Effector CD8-positive, alpha-beta T cell (primary cell): ENCODE results near the gene PRKAG1.
A peak's percentile ranks its signal among the peaks of the same experiment; 100 is the strongest.
"Not testable (repeated sequence)": the region's sequence is repeated elsewhere in the genome, so short reads cannot be mapped to it uniquely, and the experiment has no call there.

Experiments
- DNase-seq: peaks from one replicate; lab custom pipeline; 2025; lab: John Stamatoyannopoulos, UW
- total RNA-seq, 4 experiments: gene quantifications; one replicate each; lab custom pipeline; 2026; lab: John Stamatoyannopoulos, UW

Gene PRKAG1
- total RNA-seq = 5.3 to 8.7 (median 6.0) reads per million in 4 experiments

DNA sequence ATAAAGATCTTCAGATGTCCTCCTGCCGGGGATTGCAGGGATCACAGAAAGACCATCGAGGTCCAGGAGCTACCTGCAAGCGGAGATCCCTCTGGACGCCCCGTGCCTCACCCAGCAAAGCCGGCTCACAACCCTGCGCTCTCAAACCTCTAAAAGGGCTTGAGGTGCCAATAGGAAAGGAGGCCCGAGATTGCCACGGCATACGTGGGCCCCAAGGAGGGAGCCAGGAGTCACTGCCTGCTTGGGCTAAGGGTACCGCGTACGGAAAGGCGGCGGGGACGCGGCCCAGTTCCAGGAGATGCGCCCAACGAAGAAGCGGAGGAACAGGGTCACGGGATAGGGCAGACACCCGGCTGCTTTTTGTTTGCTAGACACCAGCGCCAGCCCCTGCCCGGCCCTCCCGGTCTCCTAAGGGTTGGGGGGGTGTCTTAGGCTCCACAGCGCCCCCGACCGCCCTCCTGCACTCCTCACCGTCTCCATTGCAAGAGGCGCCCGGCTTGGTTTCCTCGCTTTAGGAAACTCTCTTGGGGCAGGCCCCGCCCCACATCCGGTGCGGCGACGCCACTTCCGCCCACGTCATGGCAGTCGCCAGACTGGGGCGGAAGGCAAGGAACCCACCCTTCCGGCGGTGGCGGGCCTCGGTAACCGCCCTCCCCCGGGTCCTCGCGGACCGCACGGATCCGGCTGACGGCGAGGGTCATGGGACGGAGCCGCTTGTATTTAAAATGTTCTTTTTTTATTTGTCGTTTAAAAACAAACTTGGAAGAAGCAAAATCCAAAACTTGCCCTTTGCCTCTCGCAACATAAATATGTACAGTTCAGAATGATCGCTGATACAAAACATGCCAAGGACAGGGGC is at the start of gene PRKAG1:
PRKAG1 (minus strand) TSS at position 516 of the 859 bp plus-strand sequence; CDS start at position 480, 36 bp downstream.
- DNase-seq = peak; percentile 94

GRCh38 chr12:49066120-49066519 is 47.5 kb upstream of the PRKAG1 start:
- no peak for DNase-seq

GRCh38 chr12:49064767-49065152 is 46.2 kb upstream of the PRKAG1 start:
- no peak for DNase-seq

DNA sequence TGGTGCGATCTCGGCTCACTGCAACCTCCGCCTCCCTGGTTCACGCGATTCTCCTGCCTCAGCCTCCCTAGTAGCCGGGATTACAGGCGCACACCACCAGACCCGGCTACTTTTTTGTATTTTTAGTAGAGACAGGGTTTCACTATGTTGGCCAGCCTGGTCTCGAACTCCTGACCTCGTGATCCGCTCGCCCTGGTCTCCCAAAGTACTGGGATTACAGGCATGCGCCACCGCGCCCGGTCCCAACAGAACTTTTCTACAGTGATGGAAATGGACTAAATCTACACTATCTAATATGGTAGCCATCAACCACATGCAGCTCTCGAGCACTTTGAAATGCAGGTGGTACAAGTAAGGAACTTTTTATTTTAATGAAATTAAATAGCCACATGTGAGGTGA is 43.3 kb upstream of the PRKAG1 start:
- DNase-seq = not testable (repeated sequence)

- no peak for DNase-seq
These were observed 42.6 kb upstream of the PRKAG1 start for GRCh38 chr12:49061157-49061650.

DNA sequence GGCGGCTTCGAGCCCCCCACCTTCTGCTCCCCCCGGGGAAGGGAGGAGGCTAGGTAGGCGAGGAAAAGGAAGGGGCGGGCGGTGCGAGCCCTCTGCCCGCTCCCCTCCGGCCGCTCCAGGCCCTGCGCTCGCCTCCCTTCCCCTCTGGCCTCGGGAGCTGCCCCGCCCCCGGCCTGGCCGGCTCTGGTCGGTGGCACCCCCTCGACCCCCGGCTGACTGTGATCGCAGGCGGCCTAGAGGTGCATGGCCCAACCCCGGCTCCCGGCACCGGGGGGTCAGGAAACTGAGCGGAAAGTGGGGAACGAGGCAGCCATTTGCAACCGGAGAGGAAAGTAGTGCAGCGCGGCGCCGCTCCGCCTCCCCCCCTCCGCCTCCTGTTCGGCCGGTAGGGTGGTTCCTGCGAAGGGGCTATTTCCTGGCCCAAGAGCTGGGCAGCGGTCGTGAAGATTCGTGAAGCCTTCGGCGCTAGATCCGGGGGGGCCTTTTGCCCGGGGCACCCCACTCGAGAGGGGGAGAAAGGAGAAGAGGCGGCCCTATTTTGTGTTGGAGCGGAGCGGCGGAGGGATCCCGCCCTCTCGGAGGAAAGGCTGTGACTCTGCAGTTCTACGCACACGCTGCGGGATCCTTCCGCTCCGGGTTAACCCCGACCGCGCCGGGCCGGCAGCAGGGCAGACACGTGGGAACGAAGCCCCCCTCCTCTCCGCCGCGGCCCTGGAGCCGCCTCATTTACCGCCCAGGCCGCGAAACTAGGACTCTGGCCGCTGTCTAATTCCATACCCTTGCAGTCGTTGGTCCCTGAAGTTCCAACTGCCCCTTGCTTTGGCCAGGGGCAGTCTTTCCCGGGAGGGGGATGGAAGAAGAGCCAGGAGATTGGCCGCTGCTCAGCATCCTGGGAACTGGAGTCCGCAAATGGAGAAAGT is 41.9 kb upstream of the PRKAG1 start, which contains the start of gene KMT2D:
KMT2D (minus strand) TSS at position 558 of the 920 bp plus-strand sequence. CDS start 5,470 bp downstream, outside the sequence.
- peak; percentile 79 for DNase-seq

DNA sequence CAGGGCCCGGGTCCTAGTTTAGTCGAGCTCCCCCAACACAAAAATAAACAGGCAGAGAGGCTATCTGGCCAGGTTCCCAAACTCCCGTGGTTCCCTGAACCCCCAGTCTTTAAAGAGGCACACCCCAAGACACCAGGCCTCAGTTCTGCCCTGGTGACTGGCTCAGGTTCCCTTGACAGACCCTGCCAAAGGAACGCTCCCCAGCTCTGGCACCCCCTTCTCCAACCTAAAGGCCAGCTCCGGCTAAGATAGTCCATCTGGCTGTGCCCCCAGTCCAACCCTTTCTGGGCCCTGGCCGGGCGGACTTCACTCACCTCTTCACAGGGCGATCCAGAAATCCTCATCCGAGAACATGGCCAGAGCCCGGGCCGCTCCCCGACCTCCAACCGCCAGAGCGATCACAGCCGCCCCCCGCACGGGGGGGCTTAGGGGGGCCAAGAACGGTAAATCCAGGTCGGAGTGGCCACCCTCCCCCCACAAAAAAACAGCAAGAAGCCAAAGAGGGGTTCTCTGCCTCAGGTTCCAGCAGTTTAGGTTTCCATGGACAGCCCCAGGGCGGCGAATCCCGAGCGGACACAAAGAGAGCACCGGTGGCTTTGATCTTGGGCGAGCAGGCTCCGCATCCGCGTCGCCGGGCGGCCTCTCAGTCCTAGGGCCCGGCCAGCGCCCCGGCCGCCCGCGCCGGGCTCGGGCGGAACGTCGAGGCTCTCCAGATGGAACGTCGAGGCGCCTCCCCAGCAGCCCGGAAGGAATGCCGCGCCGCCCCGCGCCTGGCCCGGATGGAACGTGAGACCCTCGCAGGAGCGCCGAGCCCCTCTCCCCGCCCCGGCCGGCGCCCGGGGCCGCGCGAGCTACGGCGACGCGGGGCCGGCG is 41.0 kb upstream of the PRKAG1 start:
- no peak for DNase-seq

DNA sequence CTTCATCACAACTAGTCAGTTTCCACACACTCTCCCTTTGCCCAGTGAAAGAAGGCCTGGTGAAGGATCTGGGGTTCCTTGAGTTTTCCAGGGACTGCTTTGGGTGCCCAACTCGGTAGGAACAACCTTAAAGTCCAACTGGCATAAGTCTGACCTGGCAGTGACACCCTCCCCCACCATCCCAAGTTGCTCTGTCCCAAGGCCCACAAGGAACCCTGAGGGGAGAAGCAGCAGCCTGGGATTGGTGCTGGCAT is 40.4 kb upstream of the PRKAG1 start:
- no peak for DNase-seq

DNA sequence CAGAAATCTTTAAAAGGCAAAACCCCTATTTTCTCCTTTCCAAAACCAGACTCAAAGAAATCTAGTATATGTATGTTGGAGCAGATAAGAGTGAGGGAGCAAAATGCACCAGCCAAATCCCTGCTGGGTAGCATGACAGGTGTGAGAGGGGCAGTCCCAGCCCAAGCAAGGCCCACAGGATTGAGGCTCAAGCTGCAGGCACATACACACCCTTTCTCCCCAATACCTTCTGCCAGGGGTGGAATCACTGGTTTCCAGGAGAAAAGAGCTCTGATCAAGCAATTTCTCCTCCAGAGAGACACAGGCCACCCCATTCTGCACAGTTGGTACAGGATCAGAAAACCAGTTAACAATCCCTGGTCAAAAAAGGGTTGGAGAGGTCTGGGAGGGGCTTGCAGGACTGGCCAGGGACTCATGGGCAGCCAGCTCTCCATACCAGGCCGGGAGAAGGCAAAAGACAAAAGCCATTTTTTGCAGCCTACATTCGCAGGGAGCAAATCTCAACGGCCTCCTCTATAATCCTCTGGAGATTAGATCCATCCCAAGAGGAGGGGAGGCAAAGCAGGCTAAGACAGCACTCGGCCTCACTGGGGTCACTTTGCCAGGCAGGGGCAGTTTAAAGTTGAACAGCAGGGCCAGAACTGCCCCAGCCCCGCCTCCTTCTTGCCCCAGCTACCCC is 39.9 kb upstream of the PRKAG1 start:
- DNase-seq = no peak

DNA sequence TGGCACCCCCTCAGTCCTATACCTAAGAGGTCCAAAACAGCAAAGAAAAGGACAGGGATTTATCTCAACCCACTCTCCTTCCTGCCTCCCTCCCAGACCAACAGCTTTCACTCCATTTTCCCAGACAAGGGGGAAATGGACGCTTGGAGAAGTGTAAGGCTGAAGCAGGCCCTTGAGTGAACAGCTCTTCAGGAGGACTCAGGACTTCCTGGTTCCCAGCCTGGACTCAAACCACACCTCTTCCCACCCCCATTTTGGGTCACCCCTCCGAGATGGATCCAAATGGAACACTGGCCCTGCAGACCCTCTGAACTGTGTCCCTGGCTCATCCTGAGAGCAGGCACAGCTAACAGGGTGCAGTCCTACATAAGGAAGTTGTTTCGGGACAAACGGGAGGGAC is 39.3 kb upstream of the PRKAG1 start:
- no peak for DNase-seq

DNA sequence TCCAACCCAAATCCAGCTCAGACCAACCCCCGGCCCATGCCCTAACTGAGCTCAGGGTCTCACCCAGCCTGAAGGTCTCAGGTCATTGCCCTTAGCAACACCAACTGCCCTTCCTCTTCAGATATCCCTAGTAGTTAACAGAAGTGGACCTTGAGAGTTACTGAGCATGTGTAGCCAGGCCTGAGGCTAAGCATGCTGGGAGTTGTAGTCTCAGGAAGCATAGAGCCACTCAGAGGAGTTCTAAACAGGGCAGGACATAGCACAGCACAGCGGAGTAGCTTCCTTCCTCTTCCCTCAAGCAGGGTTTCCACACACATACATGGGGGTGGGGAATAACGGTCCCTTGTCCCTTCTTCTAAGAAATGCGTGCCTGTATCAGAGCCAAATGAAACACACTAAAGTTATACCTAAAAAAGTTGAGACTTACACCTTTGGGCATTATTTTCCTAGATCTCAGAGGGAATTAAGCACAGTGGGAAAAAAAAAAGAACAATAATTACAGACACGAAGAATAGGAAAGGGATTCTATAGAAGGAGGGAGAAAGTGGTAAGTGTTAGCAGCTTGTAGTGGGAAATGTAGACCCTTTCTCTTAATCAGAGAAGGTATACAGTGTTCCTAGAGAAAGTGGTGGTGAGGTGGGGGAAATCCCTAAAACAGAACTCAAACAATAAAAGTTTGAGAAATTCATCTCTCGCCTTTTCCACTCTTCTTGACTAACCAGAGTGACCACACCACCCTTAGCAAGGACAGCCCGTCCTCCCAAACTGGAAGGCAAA is 37.6 kb upstream of the PRKAG1 start:
- DNase-seq = peak; percentile 27

DNA sequence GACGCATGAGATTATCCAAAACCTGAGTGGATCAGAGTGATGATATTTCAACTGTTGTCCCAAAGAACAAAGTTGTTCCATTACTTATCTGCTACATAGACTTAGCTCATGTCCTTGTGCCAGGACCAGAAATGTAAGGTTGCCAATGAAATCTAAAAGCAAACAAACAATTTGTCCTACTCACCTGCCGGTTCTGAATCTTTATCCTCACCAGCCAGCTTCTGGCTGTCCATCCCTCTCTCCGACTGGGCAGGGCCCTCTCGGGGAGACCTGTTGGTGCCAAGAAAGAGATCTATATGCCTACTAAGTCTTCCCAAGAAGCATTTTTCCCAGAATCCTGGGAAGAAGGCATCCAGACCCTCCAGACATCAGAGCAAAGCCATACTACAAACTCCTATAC is 36.5 kb upstream of the PRKAG1 start:
- DNase-seq = no peak

- DNase-seq = no peak
These were observed 35.9 kb upstream of the PRKAG1 start for GRCh38 chr12:49054524-49054923.

- DNase-seq = no peak
These were observed 35.5 kb upstream of the PRKAG1 start for GRCh38 chr12:49054096-49054495.

DNA sequence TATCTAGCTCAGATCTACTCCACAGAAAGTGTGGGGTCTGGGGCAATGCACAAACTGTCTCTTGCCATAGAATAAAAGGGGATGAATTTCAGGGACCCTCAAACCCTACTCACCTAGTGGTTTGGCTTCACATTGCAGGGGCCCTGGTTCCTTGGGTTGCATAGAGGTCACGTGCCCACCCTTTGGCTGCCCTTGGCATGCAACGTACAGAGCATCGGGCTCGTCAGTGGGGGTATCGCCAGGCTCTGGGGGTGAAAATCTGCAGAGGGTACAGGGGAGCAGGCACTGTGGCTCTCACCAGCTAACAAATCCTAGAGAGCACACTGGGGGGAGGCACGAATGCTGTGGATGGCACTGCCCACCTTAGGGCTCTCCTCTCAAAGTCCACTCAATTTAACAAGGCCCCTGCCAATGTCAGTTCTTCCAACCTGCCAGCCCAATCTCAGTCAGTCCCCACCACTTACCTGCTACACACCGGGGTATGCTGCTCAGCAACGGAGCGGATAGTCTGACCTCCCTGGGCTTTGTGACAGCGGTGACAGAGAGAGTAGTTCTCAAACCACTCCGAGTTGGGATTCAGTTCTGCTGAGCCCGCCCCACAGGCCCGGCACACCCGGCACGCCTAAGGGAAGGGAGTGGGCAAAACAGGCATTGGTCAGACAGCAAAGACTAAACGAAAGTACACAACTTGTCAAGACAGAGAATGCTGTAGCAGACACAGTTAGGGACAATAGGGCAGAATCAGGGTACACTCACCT is 34.1 kb upstream of the PRKAG1 start:
- DNase-seq = no peak

- no peak for DNase-seq
These were observed 33.3 kb upstream of the PRKAG1 start for GRCh38 chr12:49051777-49052438.

DNA sequence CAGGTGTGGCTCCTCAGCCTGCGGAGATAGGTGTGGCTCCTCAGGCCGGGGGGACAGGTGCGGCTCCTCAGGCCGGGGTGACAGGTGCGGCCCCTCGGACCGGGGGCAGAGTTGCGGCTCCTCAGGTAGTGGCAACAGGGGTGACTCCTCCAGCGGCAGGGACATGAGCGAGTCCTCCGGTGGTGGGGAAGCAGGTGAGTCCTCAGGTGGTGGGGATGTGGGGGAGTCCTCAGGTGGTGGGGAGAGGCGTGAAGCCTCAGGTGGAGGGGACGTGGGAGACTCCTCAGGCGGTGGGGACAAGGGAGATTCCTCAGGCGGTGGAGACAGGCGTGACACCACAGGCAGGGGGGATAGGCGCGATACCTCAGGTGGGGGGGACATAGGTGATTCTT is 32.8 kb upstream of the PRKAG1 start:
- no peak for DNase-seq

- no peak for DNase-seq
These were observed 32.2 kb upstream of the PRKAG1 start for GRCh38 chr12:49050507-49051372.
